Esophagus squamous epithelium (tissue), 4 donors: ENCODE measurements around the gene ZNHIT1.

Source experiments
- POLR2A ChIP-seq, 4 donors: fragments of 450-650 bp; IDR thresholded peaks; one replicate each; pipeline ENCODE4 v1.6.1; 2017; ENCODE audit warnings: antibody characterized with exemption in 4 of 4, mild to moderate bottlenecking in 4 of 4, moderate library complexity in 3 of 4
- TF ChIP-seq, protein P1 (sequence below), 6 experiments: fragments of 450-650 bp in 4 of 6; fragments of 200-600 bp in 2 of 6; sonication (generic) in 2 of 6; IDR thresholded peaks; one replicate each; pipeline ENCODE4 v1.5.1; 2016 to 2019; ENCODE audit warnings: antibody characterized with exemption in 6 of 6, mild to moderate bottlenecking in 4 of 6, moderate library complexity in 4 of 6

DNA sequence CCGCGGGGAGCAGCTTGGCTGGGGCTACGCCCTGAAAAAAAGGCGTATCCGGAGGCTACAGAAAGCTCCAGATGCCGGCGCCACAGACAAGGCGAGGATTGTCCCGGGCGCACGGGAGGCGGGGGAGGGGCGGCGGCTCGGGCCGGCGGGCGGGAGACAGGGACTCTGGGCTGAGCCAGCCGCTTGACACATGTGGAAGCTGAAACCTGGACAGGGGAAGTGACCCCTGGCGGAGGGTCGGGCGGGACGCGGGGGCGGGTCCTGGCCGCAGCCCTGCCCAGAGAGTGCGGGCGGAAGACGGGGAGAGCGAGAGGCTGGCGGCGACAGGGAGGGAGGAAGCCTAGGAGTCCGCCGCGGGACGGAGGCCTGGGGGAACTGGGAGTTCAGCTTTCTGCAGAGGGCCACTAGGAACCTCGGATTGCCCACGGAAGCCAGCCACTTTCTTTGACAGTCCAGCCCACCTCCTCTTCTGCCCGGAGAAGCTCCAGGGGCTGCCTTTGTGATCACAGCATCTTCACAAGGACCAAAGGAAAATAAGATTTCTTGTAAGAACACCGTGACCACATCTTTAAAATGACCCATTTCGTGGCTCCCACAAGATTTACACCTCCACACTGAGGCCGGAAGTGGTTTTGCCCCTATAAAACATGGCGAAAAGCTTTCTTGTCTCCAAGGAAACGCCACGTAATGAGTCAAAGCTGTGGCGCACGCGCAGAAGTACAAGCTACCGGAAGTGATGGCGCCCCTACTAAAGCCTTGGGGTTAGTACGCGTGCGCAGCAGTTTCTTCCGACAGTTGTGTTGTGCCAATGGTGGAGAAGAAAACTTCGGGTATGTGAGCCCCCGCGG lies at the start of gene ZNHIT1, which contains the start of gene PLOD3:
- TF ChIP-seq, protein P1, sequence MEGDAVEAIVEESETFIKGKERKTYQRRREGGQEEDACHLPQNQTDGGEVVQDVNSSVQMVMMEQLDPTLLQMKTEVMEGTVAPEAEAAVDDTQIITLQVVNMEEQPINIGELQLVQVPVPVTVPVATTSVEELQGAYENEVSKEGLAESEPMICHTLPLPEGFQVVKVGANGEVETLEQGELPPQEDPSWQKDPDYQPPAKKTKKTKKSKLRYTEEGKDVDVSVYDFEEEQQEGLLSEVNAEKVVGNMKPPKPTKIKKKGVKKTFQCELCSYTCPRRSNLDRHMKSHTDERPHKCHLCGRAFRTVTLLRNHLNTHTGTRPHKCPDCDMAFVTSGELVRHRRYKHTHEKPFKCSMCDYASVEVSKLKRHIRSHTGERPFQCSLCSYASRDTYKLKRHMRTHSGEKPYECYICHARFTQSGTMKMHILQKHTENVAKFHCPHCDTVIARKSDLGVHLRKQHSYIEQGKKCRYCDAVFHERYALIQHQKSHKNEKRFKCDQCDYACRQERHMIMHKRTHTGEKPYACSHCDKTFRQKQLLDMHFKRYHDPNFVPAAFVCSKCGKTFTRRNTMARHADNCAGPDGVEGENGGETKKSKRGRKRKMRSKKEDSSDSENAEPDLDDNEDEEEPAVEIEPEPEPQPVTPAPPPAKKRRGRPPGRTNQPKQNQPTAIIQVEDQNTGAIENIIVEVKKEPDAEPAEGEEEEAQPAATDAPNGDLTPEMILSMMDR (IDR thresholded peaks at IDR 0.05) = peak in 1 of 6 experiments; percentile 36
- TF ChIP-seq POLR2A (IDR thresholded peaks at IDR 0.05) = peak in 3 of 4 donors; percentile 12 to 26 (median 18)
